ENCODE data around the gene UBE2K. TPM values are rescaled to one million over a fixed set of nuclear protein-coding genes. Genes with fewer than 3 reads are reported as not detected.
"Not testable (repeated sequence)": the region's sequence is repeated elsewhere in the genome, so short reads cannot be mapped to it uniquely, and the experiment has no call there.

Gene UBE2K
- total RNA-seq, 1 donor from 2014 or later, result 93.7 TPM

DNA sequence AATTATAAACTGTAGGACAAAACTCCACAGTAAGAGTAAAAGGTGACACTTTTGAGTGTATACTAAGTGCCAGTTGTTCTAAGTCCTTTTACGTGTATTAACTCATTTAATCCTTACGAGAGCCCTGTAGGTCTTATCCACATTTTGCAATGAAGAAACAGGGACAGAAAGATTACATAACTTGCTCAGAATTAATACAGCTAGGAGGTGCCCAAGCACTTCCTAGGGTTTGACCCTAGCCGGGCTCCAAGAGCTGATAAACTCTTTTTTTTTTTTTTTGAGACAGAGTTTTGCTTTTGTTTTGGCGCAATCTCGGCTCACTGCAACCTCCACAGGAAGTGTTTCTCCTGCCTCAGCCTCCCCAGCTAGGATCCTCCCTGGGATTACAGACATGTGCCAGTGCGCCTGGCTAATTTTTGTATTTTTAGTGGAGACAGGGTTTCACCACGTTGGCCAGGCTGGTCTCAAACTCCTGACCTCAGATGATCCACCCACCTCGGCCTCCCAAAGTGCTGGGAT lies 110.4 kb downstream of the UBE2K start:
- no peak for DNase-seq

DNA sequence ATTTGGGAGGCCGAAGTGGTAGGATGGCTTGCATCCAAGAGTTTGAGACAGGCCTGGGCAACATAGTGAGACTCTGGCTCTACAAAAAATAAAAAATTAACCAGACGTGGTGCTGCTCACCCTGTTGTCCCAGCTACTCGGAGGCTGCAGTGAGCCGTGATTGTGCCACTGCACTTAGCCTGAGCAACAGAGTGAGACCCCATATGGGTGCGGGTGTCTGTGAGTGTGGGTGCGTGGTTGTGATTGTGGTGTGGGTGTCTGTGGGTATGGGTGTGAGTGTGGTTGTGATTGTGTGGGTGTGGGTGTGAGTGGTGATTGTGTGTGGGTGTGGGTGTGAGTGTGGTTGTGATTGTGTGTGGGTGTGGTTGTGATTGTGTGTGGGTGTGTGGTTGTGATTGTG lies 114.6 kb downstream of the UBE2K start:
- no peak for DNase-seq

DNA sequence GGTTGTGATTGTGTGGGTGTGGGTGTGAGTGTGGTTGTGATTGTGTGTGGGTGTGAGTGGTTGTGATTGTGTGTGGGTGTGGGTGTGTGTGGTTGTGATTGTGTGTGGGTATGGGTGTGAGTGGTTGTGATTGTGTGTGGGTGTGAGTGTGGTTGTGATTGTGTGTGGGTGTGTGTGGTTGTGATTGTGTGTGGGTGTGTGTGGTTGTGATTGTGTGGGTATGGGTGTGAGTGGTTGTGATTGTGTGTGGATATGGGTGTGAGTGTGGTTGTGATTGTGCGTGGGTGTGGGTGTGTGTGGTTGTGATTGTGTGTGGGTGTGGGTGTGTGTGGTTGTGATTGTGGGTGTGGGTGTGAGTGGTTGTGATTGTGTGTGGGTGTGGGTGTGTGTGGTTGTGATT lies 115.1 kb downstream of the UBE2K start:
- DNase-seq, result not testable (repeated sequence)

DNA sequence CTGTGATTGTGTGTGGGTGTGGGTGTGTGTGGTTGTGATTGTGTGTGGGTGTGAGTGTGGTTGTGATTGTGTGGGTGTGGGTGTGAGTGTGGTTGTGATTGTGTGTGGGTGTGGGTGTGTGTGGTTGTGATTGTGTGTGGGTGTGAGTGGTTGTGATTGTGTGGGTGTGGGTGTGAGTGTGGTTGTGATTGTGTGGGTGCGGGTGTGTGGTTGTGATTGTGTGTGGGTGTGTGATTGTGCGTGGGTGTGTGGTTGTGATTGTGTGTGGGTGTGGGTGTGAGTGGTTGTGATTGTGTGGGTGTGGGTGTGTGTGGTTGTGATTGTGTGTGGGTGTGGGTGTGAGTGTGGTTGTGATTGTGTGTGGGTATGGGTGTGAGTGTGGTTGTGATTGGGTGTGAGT lies 115.8 kb downstream of the UBE2K start:
- not testable (repeated sequence) for DNase-seq

DNA sequence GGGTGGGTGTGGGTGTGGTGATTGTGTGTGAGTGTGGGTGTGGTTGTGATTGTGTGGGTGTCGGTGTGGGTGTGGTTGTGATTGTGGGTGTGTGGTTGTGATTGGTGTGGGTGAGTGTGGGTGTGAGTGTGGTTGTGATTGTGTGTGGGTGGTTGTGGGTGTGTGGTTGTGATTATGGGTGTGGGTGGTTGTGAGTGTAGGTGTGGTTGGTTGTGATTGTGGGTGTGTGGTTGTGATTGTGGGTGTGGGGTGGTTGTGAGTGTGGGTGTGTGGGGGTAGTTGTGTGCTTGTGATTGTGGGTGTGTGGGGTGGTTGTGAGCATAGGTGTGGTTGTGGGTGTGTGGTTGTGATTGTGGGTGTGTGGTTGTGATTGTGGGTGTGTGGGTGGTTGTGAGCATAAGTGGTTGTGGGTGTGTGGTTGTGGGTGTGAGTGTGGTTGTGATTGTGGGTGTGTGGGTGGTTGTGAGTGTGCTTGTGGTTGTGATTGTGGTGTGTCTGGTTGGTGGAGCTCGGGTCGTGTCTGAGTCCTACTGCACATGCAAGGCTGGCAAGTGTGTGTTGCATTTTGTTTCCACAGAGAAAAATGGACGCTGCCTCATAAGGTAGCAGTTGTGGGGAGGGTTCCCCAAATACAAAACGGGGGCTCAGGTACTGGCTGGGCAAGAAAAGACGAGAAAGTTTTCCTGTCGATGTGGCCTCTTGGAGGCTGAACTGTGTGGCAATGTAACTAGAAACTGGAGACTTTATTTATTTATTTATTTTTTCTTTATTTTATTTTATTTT lies 116.7 kb downstream of the UBE2K start:
- no peak for DNase-seq

DNA sequence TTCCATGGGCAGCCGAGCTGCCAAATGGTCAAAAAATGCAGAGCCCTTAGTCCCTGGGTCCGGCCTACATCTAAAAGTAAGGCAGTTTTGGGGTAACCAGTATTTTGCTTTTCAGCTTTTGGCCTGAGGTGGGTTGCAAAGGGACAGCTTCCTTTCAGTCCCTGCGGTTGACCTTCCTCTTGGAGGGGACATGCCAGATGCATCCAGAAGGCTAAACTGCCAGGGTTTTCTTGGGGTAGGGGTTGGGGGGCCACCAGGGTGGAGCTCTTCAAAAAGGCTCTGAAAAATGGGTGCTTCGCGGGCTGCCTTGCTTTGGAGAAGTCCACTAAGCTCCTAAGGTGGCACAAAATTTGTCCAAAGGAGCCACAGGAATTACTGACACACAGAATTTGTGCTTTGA lies 120.7 kb downstream of the UBE2K start:
- no peak for DNase-seq

DNA sequence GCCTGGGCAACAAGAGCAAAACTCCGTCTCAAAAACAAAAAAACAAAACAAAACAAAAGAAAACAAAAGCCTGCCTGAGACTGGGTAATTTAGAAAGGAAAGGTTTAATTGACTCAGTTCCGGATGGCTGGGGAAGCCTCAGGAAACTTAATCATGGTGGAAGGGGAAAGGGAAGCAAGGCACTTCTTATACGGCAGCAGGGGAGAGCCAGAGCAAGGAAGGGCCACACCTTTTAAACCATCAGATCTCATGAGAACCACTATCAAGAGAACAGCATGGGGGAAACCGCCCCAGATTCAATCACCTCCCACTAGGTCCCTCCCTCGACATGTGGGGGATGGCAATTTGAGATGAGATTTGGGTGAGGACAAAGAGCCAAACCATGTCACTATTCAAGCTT lies 122.2 kb downstream of the UBE2K start:
- DNase-seq, result no peak

DNA sequence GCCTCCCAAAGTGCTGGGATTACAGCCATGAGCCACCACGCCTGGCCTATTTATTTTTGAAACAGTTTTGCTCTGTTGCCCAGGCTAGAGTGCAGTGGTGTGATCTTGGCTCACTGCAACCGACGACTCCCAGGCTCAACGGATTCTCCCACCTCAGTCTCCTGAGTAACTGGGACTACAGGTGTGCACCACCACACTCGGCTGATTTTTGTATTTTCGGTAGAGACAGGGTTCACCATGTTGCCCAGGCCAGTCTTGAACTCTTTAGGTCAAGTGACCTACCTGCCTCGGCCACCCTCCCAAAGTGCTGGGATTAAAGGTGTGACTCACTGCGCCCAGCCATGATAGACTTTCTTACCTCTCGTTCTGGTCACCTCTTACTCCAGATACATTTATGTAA lies 124.0 kb downstream of the UBE2K start:
- no peak for DNase-seq

DNA sequence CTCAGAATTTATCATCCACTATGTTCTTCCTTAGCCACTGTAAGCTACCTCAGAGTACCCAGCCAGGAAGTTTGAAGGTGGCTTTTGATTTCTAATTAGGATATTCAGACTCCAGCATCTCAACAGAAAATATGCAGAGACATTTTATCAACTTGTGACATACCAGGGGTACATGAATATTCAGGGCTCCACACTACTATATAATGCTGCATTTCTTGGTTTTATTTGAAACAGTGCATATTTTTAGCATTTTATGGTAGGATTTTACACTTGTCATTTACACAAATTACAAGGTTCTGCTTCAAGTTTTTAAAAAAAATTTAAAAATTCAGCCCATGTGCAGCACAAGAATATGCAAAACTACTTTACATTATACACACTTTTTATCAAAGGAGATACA lies 124.7 kb downstream of the UBE2K start:
- no peak for DNase-seq

DNA sequence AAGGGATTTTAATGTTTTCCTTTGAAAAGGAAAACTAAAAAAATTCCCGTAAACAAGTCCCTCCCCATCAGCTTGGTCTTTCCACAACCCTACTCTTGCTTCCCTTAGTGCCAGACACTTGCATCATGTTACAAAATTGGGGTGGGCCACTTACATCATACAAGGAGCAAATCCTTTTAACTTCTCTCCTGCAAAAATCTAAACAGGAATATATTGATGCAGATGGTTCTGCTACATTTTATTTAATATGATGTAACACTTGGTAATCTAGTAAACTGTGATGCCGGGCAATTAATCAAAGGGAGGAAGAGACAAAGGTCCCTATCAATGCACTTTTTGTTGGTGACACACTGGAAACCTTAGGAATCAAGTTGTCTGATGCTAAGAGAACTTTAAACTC lies 125.3 kb downstream of the UBE2K start:
- DNase-seq, result no peak

DNA sequence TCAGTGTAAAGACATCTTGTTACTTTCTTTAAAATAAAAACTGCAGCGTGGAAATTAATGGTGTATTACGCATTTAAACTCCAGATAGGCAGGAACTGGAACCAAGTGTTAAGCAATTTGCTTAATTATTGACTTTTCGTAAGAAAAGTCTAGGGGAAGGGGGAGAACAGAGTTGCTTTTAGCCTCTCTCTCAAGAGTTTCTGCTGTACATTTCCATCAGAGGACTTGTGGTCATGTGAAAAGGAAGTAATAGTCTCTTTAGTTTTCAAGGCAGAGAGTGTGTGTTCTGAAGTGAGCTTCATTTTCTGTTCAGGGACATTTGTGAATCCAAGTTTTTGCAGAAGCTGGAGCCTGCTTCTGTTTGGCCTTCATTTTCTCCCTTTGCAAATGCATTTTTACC lies 127.2 kb downstream of the UBE2K start:
- DNase-seq, result no peak

DNA sequence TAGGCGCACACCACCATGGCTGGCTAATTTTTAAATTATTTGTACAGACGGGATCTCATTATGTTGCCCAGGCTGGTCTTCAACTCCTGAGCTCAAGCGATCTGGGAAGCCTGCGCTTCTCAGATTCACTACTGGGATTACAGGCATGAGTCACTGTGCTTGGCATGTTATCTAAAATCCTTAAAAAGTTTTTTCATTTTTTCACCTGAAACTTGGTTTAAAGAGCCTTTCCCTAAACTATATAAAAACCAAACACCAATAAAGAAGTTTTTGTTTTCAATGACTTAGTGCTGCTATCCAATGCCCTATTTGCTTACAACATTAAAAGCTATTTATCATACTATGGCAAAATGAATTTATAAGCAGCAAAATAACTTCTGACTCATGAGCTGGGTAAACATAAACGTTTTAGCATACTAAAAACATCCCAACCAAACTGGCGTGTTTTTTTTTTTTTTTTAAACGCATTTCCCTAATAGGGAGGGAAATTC lies 127.8 kb downstream of the UBE2K start:
- DNase-seq, result no peak

Small RNAs within 50 kb of the gene (small RNA-seq; reads per million reads assigned to genes)
- gene RF00019 (not detected), gene RN7SL558P (not detected)

Other genes with a start within 250 kb of the UBE2K start
- gene RPL9, start 239.2 kb upstream of the UBE2K start, total RNA-seq, result 3,277 TPM
- 12.9 TPM for gene LIAS, start 239.1 kb upstream of the UBE2K start, total RNA-seq
- gene UGDH, start 170.7 kb upstream of the UBE2K start, total RNA-seq, result 32.6 TPM
- gene SMIM14, start 59.3 kb upstream of the UBE2K start, total RNA-seq, result 59.9 TPM

Measured in occipital lobe (tissue), 3 donors.